Naive thymus-derived CD8-positive, alpha-beta T cell (primary cell): ENCODE measurements around the gene BCAR3. TPM values are rescaled to one million over a fixed set of nuclear protein-coding genes. Genes with fewer than 3 reads are reported as not detected.

Source experiments
- ATAC-seq, 2 donors: fragments of 150-1000 bp; cut with Tn5 transposase in 1 of 2; sonication (Bioruptor Pico), chemical (Tn5 transposase) in 1 of 2; 1 replicate in 1 of 2; 2 replicates in 1 of 2; pipeline ENCODE4 v1.10.0; 2021; ENCODE audit warnings: mild to moderate bottlenecking in 2 of 2, moderate library complexity in 2 of 2
- POLR2A ChIA-PET: fragments of 350-600 bp; sonication (Branson Sonifier 250); formaldehyde crosslinking; loops from one replicate; lab custom pipeline; 2021; ENCODE audit warnings: antibody characterized with exemption; lab: Charles Lee
- DNase-seq, 10 donors: peaks; one replicate each; pipeline versions ENCODE4 v3.0.0 to v3.0.0-alpha.2; 2020 to 2022
- H3K27ac Mint-ChIP-seq, 10 donors: one replicate each; pipeline ENCODE4 v1.8.0; 2020 to 2022; ENCODE audit warnings: mild to moderate bottlenecking in 10 of 10, mixed read lengths in 10 of 10, moderate library complexity in 4 of 10, inconsistent platforms in 1 of 10
- H3K27me3 Mint-ChIP-seq, 5 donors: one replicate each; pipeline ENCODE4 v1.8.0; 2021 to 2022; ENCODE audit warnings: mixed read lengths in 5 of 5
- H3K36me3 Mint-ChIP-seq, 3 donors: one replicate each; pipeline ENCODE4 v1.8.0; 2020 to 2022; ENCODE audit warnings: mixed read lengths in 3 of 3, mild to moderate bottlenecking in 2 of 3, inconsistent platforms in 1 of 3
- H3K4me1 Mint-ChIP-seq, 4 donors: one replicate each; pipeline ENCODE4 v1.8.0; 2021 to 2022; ENCODE audit warnings: mixed read lengths in 4 of 4
- H3K4me3 Mint-ChIP-seq, 10 donors: one replicate each; pipeline ENCODE4 v1.8.0; 2020 to 2022; ENCODE audit warnings: mild to moderate bottlenecking in 10 of 10, mixed read lengths in 10 of 10, moderate library complexity in 6 of 10, inconsistent platforms in 1 of 10
- H3K9me3 Mint-ChIP-seq, 9 donors: one replicate each; pipeline ENCODE4 v1.8.0; 2020 to 2022; ENCODE audit warnings: mixed read lengths in 9 of 9, mild to moderate bottlenecking in 3 of 9, inconsistent platforms in 1 of 9, moderate library complexity in 1 of 9
- polyA plus RNA-seq, 3 donors: library from polyadenylated mRNA; unstranded; fragments of 300-500 nt; fragmentation: Illumina TruSeq; gene quantifications; one replicate each; pipeline ENCODE4 v1.2.3, GENCODE V29; 2021
- total RNA-seq, 8 experiments: library from RNA in 2 of 8; stranded (reverse) in 2 of 8; gene quantifications; one replicate each; pipeline ENCODE4 v1.2.3 and lab custom pipeline; 2021 to 2026

The BCAR3 gene
- total and polyA plus RNA-seq, 5 experiments from 2014 or later = 0.28 to 1.3 (median 0.66) TPM

- DNase-seq = no peak
- no peak for ATAC-seq
- H3K4me3 Mint-ChIP-seq = no peak overlapping the region
- POLR2A ChIA-PET = no interaction called here
- peaks cover 0 to 4% (median 0%) of the 10 kb centered on the region in 3 donors for H3K36me3 Mint-ChIP-seq
- H3K27me3 Mint-ChIP-seq = no peaks in the 10 kb centered on the region
- peak overlapping the region in 1 of 10 donors; percentile 28 for H3K27ac Mint-ChIP-seq
- no peaks in the 10 kb centered on the region for H3K9me3 Mint-ChIP-seq
- no peaks in the 10 kb centered on the region for H3K4me1 Mint-ChIP-seq
These were observed 106.6 kb downstream of the BCAR3 start for GRCh38 chr1:93574991-93575390.

GRCh38 chr1:93574511-93574910 lies 107.1 kb downstream of the BCAR3 start:
- ATAC-seq (no peak), DNase-seq (no peak)
- Mint-ChIP-seq H3K36me3 (peaks cover 0 to 4% (median 0%) of the 10 kb centered on the region in 3 donors), H3K4me3 (no peak overlapping the region), H3K27me3 (no peaks in the 10 kb centered on the region), H3K4me1 (no peaks in the 10 kb centered on the region), H3K27ac (no peak overlapping the region), H3K9me3 (no peaks in the 10 kb centered on the region)
- POLR2A ChIA-PET = no interaction called here

- Mint-ChIP-seq H3K27me3 (no peaks in the 10 kb centered on the region), H3K27ac (no peak overlapping the region), H3K4me3 (no peak overlapping the region), H3K9me3 (no peaks in the 10 kb centered on the region), H3K36me3 (peaks cover 0 to 4% (median 0%) of the 10 kb centered on the region in 3 donors), H3K4me1 (no peaks in the 10 kb centered on the region)
- no peak for ATAC-seq
- POLR2A ChIA-PET = no interaction called here
- no peak for DNase-seq
These were observed 107.6 kb downstream of the BCAR3 start for GRCh38 chr1:93573940-93574469.

- no peak for ATAC-seq
- H3K4me3 Mint-ChIP-seq = no peak overlapping the region
- peaks cover 0 to 4% (median 0%) of the 10 kb centered on the region in 3 donors for H3K36me3 Mint-ChIP-seq
- no peak overlapping the region for H3K27ac Mint-ChIP-seq
- H3K4me1 Mint-ChIP-seq = no peaks in the 10 kb centered on the region
- no peaks in the 10 kb centered on the region for H3K27me3 Mint-ChIP-seq
- no peak for DNase-seq
- no peaks in the 10 kb centered on the region for H3K9me3 Mint-ChIP-seq
- POLR2A ChIA-PET = no interaction called here
These were observed 109.9 kb downstream of the BCAR3 start for GRCh38 chr1:93571623-93572310.

- no peak overlapping the region for H3K4me3 Mint-ChIP-seq
- DNase-seq = no peak
- H3K4me1 Mint-ChIP-seq = no peaks in the 10 kb centered on the region
- H3K27ac Mint-ChIP-seq = no peak overlapping the region
- H3K9me3 Mint-ChIP-seq = no peaks in the 10 kb centered on the region
- ATAC-seq = no peak
- no peaks in the 10 kb centered on the region for H3K27me3 Mint-ChIP-seq
- peaks cover 0 to 4% (median 0%) of the 10 kb centered on the region in 3 donors for H3K36me3 Mint-ChIP-seq
- POLR2A ChIA-PET = no interaction called here
These were observed 112.1 kb downstream of the BCAR3 start for GRCh38 chr1:93569489-93569888.

- no peak overlapping the region for H3K4me3 Mint-ChIP-seq
- DNase-seq = no peak
- H3K27ac Mint-ChIP-seq = peak overlapping the region in 1 of 10 donors; percentile 14
- H3K27me3 Mint-ChIP-seq = no peaks in the 10 kb centered on the region
- ATAC-seq = no peak
- H3K4me1 Mint-ChIP-seq = no peaks in the 10 kb centered on the region
- no peaks in the 10 kb centered on the region for H3K9me3 Mint-ChIP-seq
- POLR2A ChIA-PET = no interaction called here
- peaks cover 0 to 4% (median 0%) of the 10 kb centered on the region in 3 donors for H3K36me3 Mint-ChIP-seq
These were observed 114.2 kb downstream of the BCAR3 start for GRCh38 chr1:93567255-93567918.

- Mint-ChIP-seq H3K9me3 (no peaks in the 10 kb centered on the region), H3K4me1 (no peaks in the 10 kb centered on the region), H3K36me3 (peaks cover 0 to 7% (median 0%) of the 10 kb centered on the region in 3 donors), H3K4me3 (no peak overlapping the region), H3K27ac (no peak overlapping the region), H3K27me3 (no peaks in the 10 kb centered on the region)
- POLR2A ChIA-PET = no interaction called here
- ATAC-seq (no peak), DNase-seq (no peak)
These were observed 115.4 kb downstream of the BCAR3 start for GRCh38 chr1:93566227-93566626.

- POLR2A ChIA-PET = no interaction called here
- Mint-ChIP-seq H3K27ac (no peak overlapping the region), H3K27me3 (no peaks in the 10 kb centered on the region), H3K4me1 (no peaks in the 10 kb centered on the region), H3K4me3 (no peak overlapping the region), H3K36me3 (peaks cover 0 to 7% (median 0%) of the 10 kb centered on the region in 3 donors), H3K9me3 (no peaks in the 10 kb centered on the region)
- DNase-seq (no peak), ATAC-seq (no peak)
These were observed 116.0 kb downstream of the BCAR3 start for GRCh38 chr1:93565496-93566206.

- H3K9me3 Mint-ChIP-seq = peaks cover 0 to 3% (median 0%) of the 10 kb centered on the region in 9 donors
- H3K4me3 Mint-ChIP-seq = no peak overlapping the region
- DNase-seq = no peak
- no peak overlapping the region for H3K27ac Mint-ChIP-seq
- peaks cover 0 to 1% (median 0%) of the 10 kb centered on the region in 5 donors for H3K27me3 Mint-ChIP-seq
- POLR2A ChIA-PET = no interaction called here
- ATAC-seq = no peak
- peaks cover 5 to 14% (median 7%) of the 10 kb centered on the region in 4 donors for H3K4me1 Mint-ChIP-seq
- H3K36me3 Mint-ChIP-seq = peaks cover 0 to 5% (median 0%) of the 10 kb centered on the region in 3 donors
These were observed 121.9 kb downstream of the BCAR3 start for GRCh38 chr1:93559695-93560094.

- no peak for DNase-seq
- H3K4me3 Mint-ChIP-seq = no peak overlapping the region
- H3K4me1 Mint-ChIP-seq = peaks cover 5 to 16% (median 11%) of the 10 kb centered on the region in 4 donors
- H3K27ac Mint-ChIP-seq = no peak overlapping the region
- peaks cover 0 to 1% (median 0%) of the 10 kb centered on the region in 5 donors for H3K27me3 Mint-ChIP-seq
- H3K36me3 Mint-ChIP-seq = peaks cover 0 to 5% (median 0%) of the 10 kb centered on the region in 3 donors
- no peak for ATAC-seq
- POLR2A ChIA-PET = no interaction called here
- peaks cover 0 to 3% (median 0%) of the 10 kb centered on the region in 9 donors for H3K9me3 Mint-ChIP-seq
These were observed 122.6 kb downstream of the BCAR3 start for GRCh38 chr1:93559045-93559444.

GRCh38 chr1:93556291-93556690 lies 125.3 kb downstream of the BCAR3 start:
- Mint-ChIP-seq H3K9me3 (peaks cover 0 to 3% (median 0%) of the 10 kb centered on the region in 9 donors), H3K27ac (no peak overlapping the region), H3K4me1 (peaks cover 6 to 26% (median 15%) of the 10 kb centered on the region in 4 donors), H3K27me3 (peaks cover 1 to 9% (median 5%) of the 10 kb centered on the region in 5 donors), H3K4me3 (no peak overlapping the region), H3K36me3 (peaks cover 0 to 7% (median 0%) of the 10 kb centered on the region in 3 donors)
- POLR2A ChIA-PET = no interaction called here
- DNase-seq (no peak), ATAC-seq (no peak)

GRCh38 chr1:93554883-93555872 lies 126.5 kb downstream of the BCAR3 start:
- H3K4me3 Mint-ChIP-seq = peak overlapping the region in 2 of 10 donors; percentile 23 to 24
- H3K9me3 Mint-ChIP-seq = peaks cover 0 to 3% (median 0%) of the 10 kb centered on the region in 9 donors
- POLR2A ChIA-PET = no interaction called here
- peaks cover 1 to 9% (median 5%) of the 10 kb centered on the region in 5 donors for H3K27me3 Mint-ChIP-seq
- DNase-seq (no peak), ATAC-seq (no peak)
- peaks cover 6 to 26% (median 15%) of the 10 kb centered on the region in 4 donors for H3K4me1 Mint-ChIP-seq
- H3K36me3 Mint-ChIP-seq = peaks cover 0 to 7% (median 0%) of the 10 kb centered on the region in 3 donors
- H3K27ac Mint-ChIP-seq = no peak overlapping the region
